ENCODE results near the gene KCNJ12.

GRCh38 chr17:21419299-21420239 lies 43.4 kb downstream of the KCNJ12 start:
- TF ChIP-seq TEAD4 (IDR thresholded peaks at IDR 0.05): no peak
- TF ChIP-seq EGR1 (IDR thresholded peaks at IDR 0.05): no peak

Data from Ishikawa (cell line).